Stimulated activated CD8-positive, alpha-beta memory T cell treated with anti-CD3 and anti-CD28 coated beads, Interleukin-7, amount 100 ng/mL, for 4 hours (primary cell): ENCODE data around the gene UBE2H.
"Not testable (repeated sequence)": the region's sequence is repeated elsewhere in the genome, so short reads cannot be mapped to it uniquely, and the experiment has no call there.

Source experiments
- DNase-seq, 2 donors: peaks; one replicate each; pipeline ENCODE4 v3.0.0-alpha.2; 2020; ENCODE audit warnings: low read depth in 2 of 2

The UBE2H gene

DNA sequence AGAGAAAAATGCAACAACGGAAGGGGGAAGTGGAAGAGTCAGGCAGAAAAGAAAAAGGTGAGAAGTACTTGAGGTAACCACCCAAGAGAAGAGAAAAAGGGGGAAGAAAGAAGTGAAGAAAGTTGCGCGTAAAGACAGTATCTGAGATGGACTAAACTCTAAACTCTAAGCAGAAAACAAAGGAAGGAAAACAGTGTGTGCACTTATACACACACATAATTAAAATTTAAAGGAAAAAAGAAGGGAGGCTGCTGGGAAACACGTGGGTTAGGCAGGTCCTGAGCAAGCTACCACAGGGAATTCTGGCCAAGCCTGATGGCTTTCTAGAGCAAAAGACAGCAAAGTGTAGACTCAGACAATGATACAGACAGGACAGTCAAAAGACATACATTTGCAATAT lies 78.0 kb downstream of the UBE2H start:
- DNase-seq = no peak

DNA sequence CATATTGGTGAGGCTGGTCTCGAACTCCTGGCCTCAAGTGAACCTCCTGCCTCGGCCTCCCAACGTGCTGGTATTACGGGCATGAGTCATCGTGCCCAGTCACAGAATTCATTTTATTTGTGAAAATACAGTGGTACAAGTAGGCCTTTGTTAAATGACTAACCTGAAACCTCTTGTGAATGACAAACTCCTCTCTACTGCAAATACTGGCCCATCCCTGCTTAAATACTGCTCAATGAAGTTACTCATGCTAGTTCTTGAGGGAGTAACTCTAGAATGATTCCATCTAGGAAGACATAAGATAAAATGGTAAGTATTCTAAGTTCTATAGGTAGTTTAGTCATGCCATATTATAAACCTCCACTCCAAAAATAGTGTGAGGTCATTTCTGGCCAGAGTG lies 80.7 kb downstream of the UBE2H start:
- no peak for DNase-seq

DNA sequence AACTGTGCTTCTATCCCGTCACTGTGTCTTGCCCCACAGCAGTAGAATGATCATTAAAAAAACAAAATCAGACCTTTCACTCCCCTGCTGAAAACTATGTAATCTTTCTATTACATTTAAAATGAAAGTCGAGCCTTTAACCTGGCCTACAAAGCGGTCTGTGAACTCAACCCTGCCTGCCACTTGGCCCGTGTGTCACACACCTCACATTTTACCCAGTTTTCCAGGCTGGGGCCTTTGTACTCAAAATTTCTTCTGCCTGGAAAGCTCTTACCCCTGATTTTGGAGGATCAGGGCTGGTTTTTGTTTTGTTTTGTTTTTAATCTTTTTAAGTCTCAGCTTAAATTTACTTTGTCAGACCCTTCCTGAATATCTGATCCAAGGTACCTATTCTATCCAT lies 82.1 kb downstream of the UBE2H start:
- DNase-seq = no peak

DNA sequence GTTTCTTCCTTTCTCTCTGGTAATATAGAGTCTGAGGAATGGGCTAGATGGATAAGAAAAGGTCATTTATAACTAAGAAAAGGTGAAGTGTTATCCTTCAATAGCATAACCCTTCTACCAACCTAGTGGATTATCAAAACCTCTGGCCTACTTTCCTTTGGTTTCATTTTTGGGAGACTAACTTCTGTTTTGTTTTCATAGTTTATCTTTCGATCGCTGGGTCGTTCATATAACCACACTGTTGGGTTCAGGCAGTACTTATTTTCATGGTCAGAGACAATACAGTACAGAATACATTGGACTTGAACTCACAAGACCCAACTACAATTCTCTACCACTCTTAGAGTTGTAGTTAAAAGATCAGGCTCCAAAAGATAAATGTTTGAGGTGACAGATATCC lies 86.5 kb downstream of the UBE2H start:
- no peak for DNase-seq

DNA sequence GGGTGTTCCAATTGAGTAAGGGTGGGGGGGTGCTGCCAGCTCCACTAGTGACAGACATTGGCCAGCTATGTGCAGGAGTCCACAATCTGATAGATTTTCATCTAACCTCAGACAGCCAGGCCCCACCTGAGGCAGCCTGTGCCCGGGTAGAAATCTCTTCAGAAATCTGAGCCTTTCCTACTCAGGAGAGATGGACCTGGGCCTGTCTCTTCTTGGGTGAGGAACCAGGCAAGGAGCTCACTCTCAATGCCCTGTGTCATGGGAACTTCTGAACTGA lies 86.9 kb downstream of the UBE2H start:
- no peak for DNase-seq

DNA sequence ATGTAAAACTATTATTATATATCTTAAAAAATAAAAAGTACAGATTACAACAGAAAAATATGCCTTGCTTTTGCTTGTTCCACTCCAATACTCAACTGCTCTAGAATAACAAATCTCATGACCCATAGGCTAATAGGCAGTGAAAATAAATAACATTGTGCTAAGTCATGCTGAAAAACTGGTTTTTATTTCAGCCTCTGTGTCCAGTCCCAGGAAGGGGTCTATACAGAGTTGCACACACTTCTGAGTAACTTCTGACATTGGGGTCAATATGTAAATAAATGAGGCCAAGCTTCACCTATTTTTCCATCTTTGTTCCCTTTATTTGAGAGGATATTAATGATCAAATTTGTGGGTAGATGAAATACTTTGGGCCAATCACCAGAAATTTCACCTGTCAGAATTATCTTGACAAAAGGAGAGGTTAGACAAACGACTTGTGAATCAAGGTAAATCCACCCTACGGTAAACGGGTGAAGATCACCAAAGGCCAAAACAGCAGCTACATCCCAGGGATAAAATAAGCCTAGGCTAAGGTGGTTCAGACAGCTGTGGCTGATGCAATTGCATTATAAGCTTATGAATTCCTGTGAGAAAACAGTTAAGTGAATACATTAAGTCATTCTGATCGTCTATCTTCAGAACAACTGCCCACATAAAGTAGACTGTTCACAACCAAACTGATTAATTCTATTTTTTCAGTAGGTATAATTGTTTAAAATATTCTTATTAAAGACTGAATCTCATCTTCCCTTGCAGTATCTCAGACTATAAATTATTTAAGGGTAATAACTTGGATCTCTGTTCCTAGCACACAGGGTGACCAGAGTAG lies 87.5 kb downstream of the UBE2H start:
- no peak for DNase-seq

DNA sequence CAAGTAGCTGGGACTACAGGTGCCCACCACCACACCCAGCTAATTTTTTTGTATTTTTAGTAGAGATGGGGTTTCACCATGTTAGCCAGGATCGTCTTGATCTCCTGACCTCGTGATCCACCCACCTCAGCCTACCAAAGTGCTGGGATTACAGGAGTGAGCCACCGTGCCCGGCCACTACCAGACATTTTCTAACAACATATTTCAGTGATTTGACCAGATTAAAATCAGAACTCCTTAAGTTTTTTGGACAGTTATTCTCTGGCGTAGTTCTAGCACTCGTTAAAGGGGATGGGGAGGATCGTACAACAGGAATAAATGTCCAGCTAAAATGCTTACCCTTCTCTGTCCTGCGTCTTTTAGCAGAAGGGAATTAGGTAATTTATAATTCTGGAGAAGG lies 88.1 kb downstream of the UBE2H start:
- not testable (repeated sequence) for DNase-seq

DNA sequence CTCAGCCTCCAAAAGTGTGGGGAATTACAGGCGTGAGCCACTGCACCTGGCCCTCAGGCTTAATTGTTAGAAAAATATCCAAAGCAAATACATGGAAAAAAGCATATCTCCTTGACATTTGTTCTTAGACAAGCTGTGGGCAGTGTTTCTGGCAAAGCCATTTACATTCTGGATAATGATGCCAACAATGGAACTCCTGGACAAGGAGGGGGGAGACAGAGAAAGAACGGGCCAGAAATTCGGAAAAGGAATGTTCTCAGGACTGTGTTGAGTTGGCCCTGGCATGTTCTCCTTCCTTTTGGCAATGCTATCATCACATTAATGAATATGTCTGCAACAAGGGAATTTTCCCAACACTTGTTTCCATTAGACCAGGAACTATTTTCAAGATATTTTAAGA lies 88.7 kb downstream of the UBE2H start:
- DNase-seq = no peak

DNA sequence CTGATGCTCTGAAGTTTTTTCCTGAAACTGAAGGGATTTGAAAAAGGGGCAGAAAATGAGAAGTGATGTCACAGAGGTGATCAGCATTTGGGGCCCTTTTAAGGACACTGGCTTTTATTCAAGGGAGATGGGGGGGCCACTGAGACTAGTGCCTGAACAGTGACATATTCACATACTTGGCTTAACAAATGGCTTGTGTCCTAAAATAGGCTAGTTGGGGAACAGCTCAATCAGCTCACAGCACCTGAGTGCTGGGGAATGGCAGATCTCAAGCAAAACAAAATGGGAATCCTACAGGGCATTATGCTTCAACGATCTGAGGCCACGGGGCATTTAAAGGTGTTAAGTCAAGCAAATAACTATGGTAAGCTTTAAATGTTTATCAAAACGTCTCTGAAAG lies 90.1 kb downstream of the UBE2H start:
- no peak for DNase-seq

DNA sequence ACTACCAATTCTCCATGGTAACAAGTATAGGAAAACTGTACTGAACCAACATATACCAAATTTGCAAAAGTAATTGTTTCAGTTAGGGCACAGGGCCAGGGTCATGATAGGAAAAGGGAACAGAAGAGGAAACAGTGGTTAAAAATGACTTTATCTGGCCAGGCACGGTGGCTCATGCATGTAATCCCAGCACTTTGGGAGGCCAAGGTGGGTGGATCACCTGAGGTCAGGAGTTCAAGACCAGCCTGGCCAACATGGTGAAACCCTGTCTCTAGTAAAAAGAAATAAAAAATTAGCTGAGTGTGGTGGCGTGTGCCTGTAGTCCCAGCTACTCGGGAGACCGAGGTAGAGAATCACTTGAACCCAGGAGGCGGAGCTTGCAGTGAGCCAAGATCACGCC lies 92.0 kb downstream of the UBE2H start:
- not testable (repeated sequence) for DNase-seq

DNA sequence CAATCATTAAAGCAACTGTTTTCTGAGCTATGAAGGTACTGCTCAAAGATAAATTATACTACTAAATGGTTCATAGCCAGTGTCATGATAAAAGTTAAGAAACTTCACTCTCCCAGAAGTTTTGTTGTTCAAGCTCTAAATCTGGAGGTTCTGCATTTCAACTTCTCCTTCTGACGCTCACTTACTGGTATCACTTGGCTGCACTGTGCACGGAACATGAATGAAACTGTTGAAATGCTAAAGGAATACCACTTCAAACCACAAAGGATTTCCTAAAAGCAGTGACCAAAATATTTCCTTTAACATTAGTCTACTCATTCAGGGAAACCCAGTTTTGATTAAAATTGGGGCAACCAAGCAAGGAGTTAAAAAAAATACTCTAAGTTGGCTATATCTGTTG lies 93.6 kb downstream of the UBE2H start:
- no peak for DNase-seq

DNA sequence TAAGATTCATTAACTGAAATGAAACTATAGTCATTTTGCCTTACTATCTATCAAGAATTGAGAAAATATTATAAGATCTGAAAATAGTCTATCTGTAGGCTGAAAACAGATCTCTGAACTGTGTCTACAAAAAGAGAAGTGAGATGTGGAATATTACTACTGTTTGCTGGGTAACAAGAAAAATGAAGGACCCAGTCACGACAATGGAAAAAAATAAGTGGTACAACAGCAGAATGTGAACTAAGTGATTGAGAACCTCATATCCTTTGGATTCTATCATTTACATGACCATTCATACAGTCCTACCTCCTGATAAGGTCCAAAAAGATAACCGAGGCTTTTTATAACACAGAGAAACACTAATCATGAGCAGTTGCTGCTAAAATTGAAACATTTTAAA lies 94.3 kb downstream of the UBE2H start:
- no peak for DNase-seq

DNA sequence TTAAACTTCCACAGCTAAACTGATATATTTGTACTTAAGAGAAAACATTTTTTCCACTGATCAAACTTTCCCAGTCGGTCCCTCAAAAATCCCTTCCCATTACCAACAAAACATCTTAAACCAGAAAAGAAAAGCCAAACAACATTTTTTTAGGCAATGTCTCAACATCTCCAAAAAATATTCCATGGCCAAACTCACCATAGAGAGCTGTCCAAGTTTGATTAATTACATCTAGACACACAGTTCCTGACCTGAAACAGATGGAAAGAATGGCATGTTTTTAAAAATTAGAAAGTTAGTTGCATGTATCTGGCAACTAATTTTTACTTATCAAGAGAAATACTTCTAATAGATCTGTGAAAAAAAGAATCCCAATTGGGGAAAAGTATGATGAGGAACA lies 95.4 kb downstream of the UBE2H start:
- DNase-seq = no peak

DNA sequence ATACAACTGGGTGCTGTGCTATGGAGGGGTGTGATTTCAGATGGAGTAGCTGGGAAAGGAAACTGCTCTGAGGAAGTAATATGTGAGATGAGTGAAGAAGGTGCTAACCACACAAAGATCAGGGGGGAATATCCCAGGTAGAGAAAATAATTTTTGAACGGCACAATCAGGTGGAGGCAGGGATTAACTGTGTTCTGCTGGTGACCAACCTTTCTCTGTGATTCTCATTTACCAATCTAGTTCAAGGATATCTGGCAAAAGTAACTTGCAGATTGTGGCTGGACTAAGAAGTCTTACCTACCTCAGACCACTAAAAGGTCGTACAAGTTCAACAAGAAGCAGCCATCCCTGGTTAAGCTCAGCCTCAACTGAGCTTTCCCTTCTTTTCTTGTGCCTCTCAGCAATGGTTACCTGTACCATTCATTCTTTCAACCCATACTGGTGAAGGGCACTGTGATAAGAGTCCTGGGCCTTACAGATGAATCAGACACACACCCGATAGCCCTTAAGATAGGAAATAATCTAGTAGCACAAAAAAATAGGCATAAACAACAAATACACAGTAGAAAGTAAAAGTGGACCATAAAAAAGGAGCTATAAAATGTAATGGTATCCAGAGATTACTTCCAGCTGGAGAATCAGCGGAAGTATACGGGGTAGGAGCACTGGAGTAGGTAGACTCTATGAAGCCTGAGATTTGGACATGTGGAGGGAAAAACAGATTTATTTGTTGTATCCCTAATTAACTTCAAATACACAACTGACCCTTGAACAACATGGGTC lies 96.6 kb downstream of the UBE2H start:
- DNase-seq = no peak

DNA sequence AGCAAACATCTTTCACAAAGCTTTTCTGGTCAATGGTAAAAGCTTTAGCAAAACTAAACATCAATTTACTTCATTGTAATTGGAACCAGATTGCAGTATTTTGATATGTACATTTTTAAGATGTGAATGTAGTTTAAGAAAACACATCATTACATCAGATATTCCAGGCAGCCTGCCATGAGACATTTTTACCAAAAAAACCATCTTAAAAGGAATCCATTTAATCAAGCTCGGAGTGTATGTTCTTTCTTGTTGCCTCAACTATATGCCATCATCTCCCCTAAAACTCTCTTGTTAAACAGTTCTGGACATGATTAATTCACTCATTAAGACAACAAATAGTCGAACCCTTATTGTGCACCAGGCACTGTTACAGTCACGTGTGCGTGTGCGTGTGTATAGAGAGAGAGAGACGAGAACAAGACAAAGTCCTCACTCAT lies 97.5 kb downstream of the UBE2H start:
- no peak for DNase-seq

DNA sequence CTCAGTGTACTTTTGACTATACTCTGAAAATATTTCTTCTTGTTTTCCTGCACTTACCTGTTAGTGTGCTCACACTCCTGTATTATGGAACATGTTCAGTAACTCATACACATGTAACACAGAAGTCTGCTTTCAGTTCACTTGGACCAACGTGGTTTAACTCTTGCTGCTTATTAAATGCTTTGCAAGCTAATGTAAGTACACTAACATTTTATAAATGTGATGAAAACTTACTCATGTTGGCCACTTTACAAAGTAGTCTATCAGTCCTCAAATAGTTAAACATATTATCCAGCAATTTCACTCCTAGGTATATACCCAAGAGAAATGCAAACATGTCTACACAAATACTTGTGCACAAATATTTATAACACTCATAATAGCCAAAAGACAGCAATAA lies 98.4 kb downstream of the UBE2H start:
- DNase-seq = no peak

DNA sequence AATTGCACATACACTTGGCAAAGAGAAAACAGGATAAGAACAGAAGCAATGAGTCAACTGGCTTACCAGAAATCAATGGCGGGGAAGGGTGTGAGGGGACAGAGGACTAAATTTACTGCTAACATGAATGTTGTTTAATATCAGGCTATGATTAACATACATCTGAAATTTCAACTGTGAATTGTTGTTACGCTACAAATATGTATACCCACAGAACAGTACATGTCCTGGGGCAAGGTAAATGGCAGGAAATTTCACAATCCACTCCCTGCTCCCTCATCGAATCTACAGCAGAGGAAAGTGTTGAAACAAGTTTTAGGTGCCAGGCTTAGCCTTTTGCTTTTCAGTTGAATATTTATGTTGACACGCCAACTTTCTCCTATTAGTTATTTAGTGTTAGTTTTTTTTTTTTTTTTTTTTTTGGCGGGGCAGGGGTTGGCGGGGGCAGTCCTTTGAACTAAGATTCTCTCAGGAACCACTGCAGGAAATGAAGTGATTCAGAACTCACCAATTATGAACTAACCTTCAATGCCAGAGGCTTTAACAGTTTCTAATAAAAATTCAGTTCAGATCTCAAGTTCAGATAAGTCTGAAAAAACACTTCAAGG lies 99.0 kb downstream of the UBE2H start:
- no peak for DNase-seq

DNA sequence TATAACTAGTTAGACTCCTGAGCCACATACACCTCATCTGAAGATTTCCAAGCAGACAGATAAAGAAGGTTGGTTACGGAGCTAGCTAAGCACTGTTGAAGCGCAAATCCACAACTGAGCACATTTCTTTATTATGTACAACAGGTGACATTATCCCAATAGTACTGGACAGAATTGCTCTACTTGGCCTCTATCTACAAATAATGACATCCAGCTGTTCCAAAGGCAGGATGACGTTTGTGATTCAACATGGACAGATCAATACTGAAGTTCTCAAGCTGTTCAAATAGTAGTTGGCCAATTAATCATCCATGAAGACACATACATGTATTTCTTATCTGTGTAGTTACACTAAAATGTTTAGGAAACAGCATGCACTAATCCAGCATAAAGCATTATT lies 101.0 kb downstream of the UBE2H start:
- no peak for DNase-seq

DNA sequence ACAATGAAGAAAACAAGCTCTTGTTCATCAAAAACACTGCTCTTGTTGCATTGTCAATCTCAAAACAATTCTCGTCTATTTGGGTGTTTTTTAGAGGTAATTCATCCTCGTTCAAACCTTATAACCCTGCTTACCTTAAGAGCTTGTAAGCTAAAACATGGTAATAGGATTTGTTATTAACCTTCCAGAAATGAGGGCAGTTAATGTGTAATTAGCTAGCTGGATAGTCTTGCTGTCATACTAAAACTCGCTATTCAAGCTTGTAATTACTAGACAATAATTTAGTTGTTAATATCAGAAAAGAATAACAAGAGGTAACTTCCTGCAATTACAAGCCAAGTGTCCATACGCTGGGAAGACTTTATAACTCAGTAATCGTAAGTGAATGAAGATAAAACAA lies 101.6 kb downstream of the UBE2H start:
- DNase-seq = no peak

DNA sequence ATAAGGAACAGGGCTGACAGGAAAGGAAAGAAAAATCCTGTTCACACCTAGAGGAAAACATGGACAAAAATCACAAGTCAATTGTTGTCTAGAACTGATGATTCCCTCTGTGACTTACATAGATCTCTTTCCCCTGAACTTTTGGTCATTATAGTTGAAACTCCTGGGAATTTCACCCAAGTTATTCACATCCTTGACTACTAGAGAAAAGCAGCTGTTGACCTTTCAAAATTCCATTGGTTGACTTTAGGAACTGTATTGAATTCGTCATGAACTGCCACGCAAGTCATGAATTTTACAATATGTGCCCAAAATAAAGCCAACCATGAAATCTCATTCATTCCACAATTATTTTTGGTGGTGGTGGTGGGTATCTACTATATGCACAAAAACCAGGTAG lies 104.3 kb downstream of the UBE2H start:
- no peak for DNase-seq

DNA sequence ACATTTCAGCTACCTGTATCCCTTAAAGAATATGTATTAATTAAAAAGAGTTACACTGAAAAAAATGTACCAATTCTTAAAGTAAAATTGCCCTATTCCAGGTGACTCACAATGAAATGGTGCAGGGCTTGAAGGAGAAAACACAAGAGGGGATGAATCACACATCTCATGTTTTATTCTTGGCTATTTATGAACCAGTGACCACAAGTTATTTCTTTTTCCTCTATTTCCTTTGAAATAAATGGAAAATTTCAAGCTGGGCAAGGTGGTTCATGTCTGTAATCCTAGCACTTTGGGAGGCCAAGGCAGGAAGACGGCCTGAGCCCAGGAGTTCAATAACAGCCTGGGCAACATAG lies 106.8 kb downstream of the UBE2H start:
- DNase-seq = no peak

DNA sequence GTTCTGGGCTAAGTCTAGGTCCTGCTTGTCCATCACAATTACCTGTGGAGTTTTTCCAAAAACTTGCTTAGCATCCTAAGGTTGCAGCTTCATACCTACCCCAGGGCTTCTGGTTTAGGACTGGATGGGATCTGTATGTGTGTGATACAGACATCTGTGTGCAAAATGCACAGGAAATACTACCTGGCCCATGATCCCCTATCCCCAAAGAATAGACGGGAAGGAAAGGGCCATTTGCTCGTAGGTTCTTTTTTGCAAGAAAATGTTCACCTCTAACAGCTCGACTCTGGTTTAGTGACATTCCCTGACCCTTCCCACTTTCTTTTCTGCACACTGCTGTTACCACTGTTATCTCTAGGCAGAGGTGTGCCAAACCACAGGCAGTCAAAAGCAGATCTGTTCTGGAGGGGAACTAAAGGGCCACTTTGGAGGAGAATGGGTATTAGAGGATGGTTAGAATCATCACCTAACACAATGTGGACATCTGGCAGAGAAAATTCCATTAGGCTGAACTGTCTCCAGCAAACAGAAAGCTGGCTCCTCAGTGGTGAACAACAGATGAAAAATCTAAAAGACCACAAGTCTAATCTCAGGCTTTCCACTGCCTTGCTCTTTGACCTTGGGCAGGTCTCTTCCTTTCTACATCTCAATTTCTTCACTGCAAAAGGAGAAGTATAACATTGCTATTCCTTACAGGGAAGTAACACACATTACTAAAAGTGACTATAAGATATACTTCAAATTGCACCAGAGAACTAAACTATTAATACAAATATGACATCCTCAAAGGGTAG lies 107.4 kb downstream of the UBE2H start:
- no peak for DNase-seq
